MM.1S (cell line): ENCODE data around the gene NDUFC1.

ENCODE experiments used
- DNase-seq: peaks from one replicate; pipeline ENCODE4 v3.0.0-alpha.2; 2015
- H2AFZ ChIP-seq: fragments of 300-600 bp; sonication (generic); 2 replicates; pipeline ENCODE4 v1.6.0; 2016; ENCODE audit warnings: antibody characterized with exemption, low read length
- H3F3A ChIP-seq: fragments of 300-600 bp; sonication (generic); 2 replicates; pipeline ENCODE4 v1.6.1; 2016; ENCODE audit warnings: mild to moderate bottlenecking, antibody characterized with exemption, low read length, moderate library complexity, mixed read lengths; ENCODE audit not compliant: insufficient read depth
- H3K27ac ChIP-seq: fragments of 300-600 bp; sonication (generic); 2 replicates; pipeline ENCODE4 v1.5.1; 2016; ENCODE audit warnings: mild to moderate bottlenecking, low read length
- H3K27me3 ChIP-seq: fragments of 300-600 bp; sonication (generic); replicated peaks from 2 replicates; pipeline ENCODE4 v1.6.0; 2016; ENCODE audit warnings: low read length; ENCODE audit not compliant: insufficient read depth
- H3K36me3 ChIP-seq: fragments of 300-600 bp; sonication (generic); replicated peaks from 2 replicates; pipeline ENCODE4 v1.6.1; 2016; ENCODE audit warnings: mild to moderate bottlenecking, low read length, mixed read lengths; ENCODE audit not compliant: insufficient read depth
- H3K4me1 ChIP-seq: fragments of 300-600 bp; sonication (generic); 2 replicates; pipeline ENCODE4 v1.6.1; 2016; ENCODE audit warnings: low read length, mixed read lengths
- H3K4me2 ChIP-seq: fragments of 300-600 bp; sonication (generic); 2 replicates; pipeline ENCODE4 v1.6.0; 2016; ENCODE audit warnings: low read depth, low read length
- H3K4me3 ChIP-seq: fragments of 300-600 bp; sonication (generic); 2 replicates; pipeline ENCODE4 v1.5.1; 2016; ENCODE audit warnings: low read length, mixed read lengths
- H3K79me2 ChIP-seq: fragments of 300-600 bp; sonication (generic); 2 replicates; pipeline ENCODE4 v1.6.1; 2016; ENCODE audit warnings: mixed run types, low read length, mixed read lengths
- H3K9ac ChIP-seq: fragments of 300-600 bp; sonication (generic); 2 replicates; pipeline ENCODE4 v1.6.1; 2016; ENCODE audit warnings: low read length, mixed read lengths
- H3K9me2 ChIP-seq: fragments of 300-600 bp; sonication (generic); replicated peaks from 2 replicates; pipeline ENCODE4 v1.6.1; 2016; ENCODE audit warnings: mild to moderate bottlenecking, low read length, mixed read lengths; ENCODE audit not compliant: insufficient read depth
- H3K9me3 ChIP-seq: fragments of 300-600 bp; sonication (generic); replicated peaks from 2 replicates; pipeline ENCODE4 v1.6.1; 2016; ENCODE audit warnings: mild to moderate bottlenecking, low read length, mixed read lengths; ENCODE audit not compliant: insufficient read depth
- H4K20me1 ChIP-seq: fragments of 300-600 bp; sonication (generic); 2 replicates; pipeline ENCODE4 v1.6.1; 2016; ENCODE audit warnings: mild to moderate bottlenecking, low read length, moderate library complexity, mixed read lengths; ENCODE audit not compliant: insufficient read depth
- EZH2 ChIP-seq: fragments of 300-600 bp; sonication (generic); optimal IDR thresholded peaks from 2 replicates; pipeline ENCODE3; 2017; ENCODE audit warnings: low read depth, mild to moderate bottlenecking, antibody characterized with exemption, low read length, mixed read lengths
- EZH2phosphoT487 ChIP-seq: fragments of 300-600 bp; sonication (generic); IDR thresholded peaks from 2 replicates; pipeline ENCODE4 v1.6.1; 2018; ENCODE audit warnings: antibody characterized with exemption, low read length
- TF ChIP-seq, protein P1 (sequence below): fragments of 300-600 bp; sonication (generic); IDR thresholded peaks from 2 replicates; pipeline ENCODE4 v1.5.1; 2016; ENCODE audit warnings: antibody characterized with exemption, low read length, mixed read lengths

NDUFC1 gene

GRCh38 chr4:139278912-139279759, 23.1 kb downstream of the NDUFC1 start:
- Histone ChIP-seq H3K9me3 (no peaks in the 10 kb centered on the region), H2AFZ (peak overlapping the region; percentile 67), H3F3A (no peaks in the 10 kb centered on the region), H3K27me3 (no peaks in the 10 kb centered on the region), H3K79me2 (no peaks in the 10 kb centered on the region), H3K9me2 (no peaks in the 10 kb centered on the region), H3K4me3 (peak overlapping the region; percentile 56), H3K36me3 (no peaks in the 10 kb centered on the region), H3K9ac (peak overlapping the region; percentile 24; the same call in 1 of the 2 replicates), H3K4me2 (peak overlapping the region; percentile 89), H3K27ac (no peak overlapping the region), H4K20me1 (no peaks in the 10 kb centered on the region), H3K4me1 (peaks cover 7% of the 10 kb centered on the region)
- TF ChIP-seq EZH2phosphoT487 = no peak
- TF ChIP-seq, protein P1, sequence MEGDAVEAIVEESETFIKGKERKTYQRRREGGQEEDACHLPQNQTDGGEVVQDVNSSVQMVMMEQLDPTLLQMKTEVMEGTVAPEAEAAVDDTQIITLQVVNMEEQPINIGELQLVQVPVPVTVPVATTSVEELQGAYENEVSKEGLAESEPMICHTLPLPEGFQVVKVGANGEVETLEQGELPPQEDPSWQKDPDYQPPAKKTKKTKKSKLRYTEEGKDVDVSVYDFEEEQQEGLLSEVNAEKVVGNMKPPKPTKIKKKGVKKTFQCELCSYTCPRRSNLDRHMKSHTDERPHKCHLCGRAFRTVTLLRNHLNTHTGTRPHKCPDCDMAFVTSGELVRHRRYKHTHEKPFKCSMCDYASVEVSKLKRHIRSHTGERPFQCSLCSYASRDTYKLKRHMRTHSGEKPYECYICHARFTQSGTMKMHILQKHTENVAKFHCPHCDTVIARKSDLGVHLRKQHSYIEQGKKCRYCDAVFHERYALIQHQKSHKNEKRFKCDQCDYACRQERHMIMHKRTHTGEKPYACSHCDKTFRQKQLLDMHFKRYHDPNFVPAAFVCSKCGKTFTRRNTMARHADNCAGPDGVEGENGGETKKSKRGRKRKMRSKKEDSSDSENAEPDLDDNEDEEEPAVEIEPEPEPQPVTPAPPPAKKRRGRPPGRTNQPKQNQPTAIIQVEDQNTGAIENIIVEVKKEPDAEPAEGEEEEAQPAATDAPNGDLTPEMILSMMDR = no peak
- TF ChIP-seq EZH2 = no peak
- DNase-seq = no peak

- Histone ChIP-seq H3K4me1 (peaks cover 4% of the 10 kb centered on the region), H3K4me2 (no peak overlapping the region), H3K4me3 (no peak overlapping the region)
These were observed 23.8 kb downstream of the NDUFC1 start for GRCh38 chr4:139278485-139278884.

GRCh38 chr4:139275281-139275735, 27.0 kb downstream of the NDUFC1 start:
- Histone ChIP-seq H3K36me3 (no peaks in the 10 kb centered on the region), H3K9me3 (no peaks in the 10 kb centered on the region), H3K27ac (no peak overlapping the region), H3K27me3 (no peaks in the 10 kb centered on the region), H3K79me2 (no peaks in the 10 kb centered on the region), H3K9me2 (no peaks in the 10 kb centered on the region), H3F3A (no peaks in the 10 kb centered on the region), H3K4me2 (no peak overlapping the region), H3K4me1 (no peaks in the 10 kb centered on the region; the same call in 1 of the 2 replicates), H2AFZ (no peak overlapping the region), H4K20me1 (no peaks in the 10 kb centered on the region), H3K4me3 (no peak overlapping the region), H3K9ac (no peak overlapping the region)
- no peak for DNase-seq
- TF ChIP-seq EZH2phosphoT487 = no peak

More at GRCh38 chr4:139278485-139278884, 23.8 kb downstream of the NDUFC1 start:
- Histone ChIP-seq H3K27me3 (no peaks in the 10 kb centered on the region), H3K9me3 (no peaks in the 10 kb centered on the region), H2AFZ (no peak overlapping the region), H4K20me1 (no peaks in the 10 kb centered on the region), H3K79me2 (no peaks in the 10 kb centered on the region), H3K9me2 (no peaks in the 10 kb centered on the region), H3K9ac (no peak overlapping the region), H3K36me3 (no peaks in the 10 kb centered on the region), H3F3A (no peaks in the 10 kb centered on the region), H3K27ac (no peak overlapping the region)
- TF ChIP-seq EZH2 (no peak), EZH2phosphoT487 (no peak)
- TF ChIP-seq, protein P1 = no peak
- no peak for DNase-seq

GRCh38 chr4:139274790-139275189, 27.5 kb downstream of the NDUFC1 start:
- Histone ChIP-seq H3K9me3 (no peaks in the 10 kb centered on the region), H4K20me1 (no peaks in the 10 kb centered on the region), H3F3A (no peaks in the 10 kb centered on the region), H3K4me1 (no peaks in the 10 kb centered on the region), H2AFZ (no peak overlapping the region), H3K27ac (no peak overlapping the region), H3K4me2 (no peak overlapping the region), H3K36me3 (no peaks in the 10 kb centered on the region), H3K9me2 (no peaks in the 10 kb centered on the region), H3K4me3 (no peak overlapping the region), H3K9ac (no peak overlapping the region), H3K79me2 (no peaks in the 10 kb centered on the region), H3K27me3 (no peaks in the 10 kb centered on the region)
- DNase-seq = no peak
- TF ChIP-seq EZH2phosphoT487 (no peak), EZH2 (no peak)
- TF ChIP-seq, protein P1 = no peak
